Upper lobe of right lung (tissue), 1 donor: Measurements from ENCODE around the gene KLHL1. TPM values are rescaled to one million over a fixed set of nuclear protein-coding genes. Genes with fewer than 3 reads are reported as not detected.

Experiments
- ATAC-seq: fragments of 200-7000 bp; cut with Tn5 transposase; one replicate; pipeline ENCODE4 v1.9.1; 2020; ENCODE audit warnings: mild to moderate bottlenecking, moderate library complexity
- DNase-seq: peaks from one replicate; pipeline ENCODE4 v3.0.0-alpha.2; 2020
- H3K27ac ChIP-seq: fragments of 200-600 bp; one replicate; pipeline ENCODE4 v1.8.0; 2022
- H3K27me3 ChIP-seq: fragments of 200-600 bp; one replicate; pipeline ENCODE4 v1.8.0; 2022; ENCODE audit warnings: mild to moderate bottlenecking
- H3K36me3 ChIP-seq: fragments of 200-600 bp; one replicate; pipeline ENCODE4 v1.8.0; 2022
- H3K4me1 ChIP-seq: fragments of 200-600 bp; one replicate; pipeline ENCODE4 v1.8.0; 2022
- H3K4me3 ChIP-seq: fragments of 200-600 bp; one replicate; pipeline ENCODE4 v1.8.0; 2022; ENCODE audit warnings: mild to moderate bottlenecking
- H3K9me3 ChIP-seq: fragments of 200-600 bp; one replicate; pipeline ENCODE4 v1.8.0; 2022
- intact Hi-C: fragments of 100-400 bp; cut with DNase I; formaldehyde crosslinking; loops from one replicate; pipeline ENCODE4 v1.11.0; 2022
- total RNA-seq: library from RNA; stranded (reverse); fragmentation: NEBNext Ultra II Directional; extraction: Animal tissue kit (Norgen Biotek cat#: 25700); gene quantifications from one replicate; pipeline ENCODE4 v1.2.1, GENCODE V29; 2021
- TF ChIP-seq, protein P1 (sequence below): fragments of 200-600 bp; IDR thresholded peaks from one replicate; pipeline ENCODE4 v1.8.0; 2022; ENCODE audit warnings: antibody characterized with exemption
- donor health status: DM: no; HTN: yes; CAD: no; lungs with severe emphysema.

The KLHL1 gene
- total RNA-seq, 1 donor from 2014 or later = not detected

DNA sequence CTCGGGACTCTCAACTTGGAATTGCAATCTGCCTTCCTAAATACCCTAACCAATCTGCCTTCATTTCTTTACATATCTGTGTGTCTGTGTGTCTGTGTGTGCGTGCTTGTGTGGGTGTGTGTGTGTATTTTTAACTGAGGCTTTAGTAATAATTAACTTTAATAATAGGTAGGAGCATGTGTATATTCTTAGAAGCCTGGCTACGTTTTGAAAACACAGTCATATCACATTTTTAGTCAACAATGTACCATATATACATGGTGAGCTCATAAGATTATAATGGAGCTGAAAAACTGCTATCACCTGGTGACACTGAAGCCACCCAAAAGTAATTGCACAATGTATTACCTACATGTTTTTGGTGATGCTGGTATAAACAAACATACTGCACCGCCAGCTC is 66.1 kb downstream of the KLHL1 start:
- intact Hi-C loops = no loop called here
- H3K27ac ChIP-seq = no peak overlapping the region
- ATAC-seq (no peak), DNase-seq (no peak)
- H3K36me3 ChIP-seq = no peaks in the 10 kb centered on the region
- TF ChIP-seq, protein P1, sequence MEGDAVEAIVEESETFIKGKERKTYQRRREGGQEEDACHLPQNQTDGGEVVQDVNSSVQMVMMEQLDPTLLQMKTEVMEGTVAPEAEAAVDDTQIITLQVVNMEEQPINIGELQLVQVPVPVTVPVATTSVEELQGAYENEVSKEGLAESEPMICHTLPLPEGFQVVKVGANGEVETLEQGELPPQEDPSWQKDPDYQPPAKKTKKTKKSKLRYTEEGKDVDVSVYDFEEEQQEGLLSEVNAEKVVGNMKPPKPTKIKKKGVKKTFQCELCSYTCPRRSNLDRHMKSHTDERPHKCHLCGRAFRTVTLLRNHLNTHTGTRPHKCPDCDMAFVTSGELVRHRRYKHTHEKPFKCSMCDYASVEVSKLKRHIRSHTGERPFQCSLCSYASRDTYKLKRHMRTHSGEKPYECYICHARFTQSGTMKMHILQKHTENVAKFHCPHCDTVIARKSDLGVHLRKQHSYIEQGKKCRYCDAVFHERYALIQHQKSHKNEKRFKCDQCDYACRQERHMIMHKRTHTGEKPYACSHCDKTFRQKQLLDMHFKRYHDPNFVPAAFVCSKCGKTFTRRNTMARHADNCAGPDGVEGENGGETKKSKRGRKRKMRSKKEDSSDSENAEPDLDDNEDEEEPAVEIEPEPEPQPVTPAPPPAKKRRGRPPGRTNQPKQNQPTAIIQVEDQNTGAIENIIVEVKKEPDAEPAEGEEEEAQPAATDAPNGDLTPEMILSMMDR = no peak
- no peaks in the 10 kb centered on the region for H3K27me3 ChIP-seq
- no peak overlapping the region for H3K4me3 ChIP-seq
- no peaks in the 10 kb centered on the region for H3K9me3 ChIP-seq
- no peaks in the 10 kb centered on the region for H3K4me1 ChIP-seq

DNA sequence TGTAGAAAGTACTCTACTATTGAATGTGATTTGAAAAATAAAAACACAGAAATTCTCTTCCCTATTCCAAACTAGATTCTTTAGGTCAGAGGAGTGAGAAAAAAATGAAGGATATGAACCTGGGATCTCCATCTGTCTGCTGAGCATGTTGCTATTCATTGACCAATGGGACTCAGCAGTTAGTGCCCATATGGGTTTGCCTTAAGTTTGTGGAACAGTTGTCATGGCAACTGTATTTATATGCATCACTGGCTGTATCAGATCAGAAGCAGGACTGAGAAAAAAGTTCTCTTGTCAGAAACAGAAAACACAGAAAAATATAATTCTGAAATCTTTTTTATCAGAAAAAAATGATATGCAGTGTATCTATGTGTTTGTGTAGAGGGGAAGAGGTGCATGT is 74.0 kb downstream of the KLHL1 start:
- ATAC-seq (no peak), DNase-seq (no peak)
- H3K27me3 ChIP-seq = no peaks in the 10 kb centered on the region
- intact Hi-C loops = no loop called here
- no peaks in the 10 kb centered on the region for H3K9me3 ChIP-seq
- H3K4me3 ChIP-seq = no peak overlapping the region
- H3K27ac ChIP-seq = no peak overlapping the region
- no peaks in the 10 kb centered on the region for H3K4me1 ChIP-seq
- TF ChIP-seq, protein P1 = no peak
- no peaks in the 10 kb centered on the region for H3K36me3 ChIP-seq

DNA sequence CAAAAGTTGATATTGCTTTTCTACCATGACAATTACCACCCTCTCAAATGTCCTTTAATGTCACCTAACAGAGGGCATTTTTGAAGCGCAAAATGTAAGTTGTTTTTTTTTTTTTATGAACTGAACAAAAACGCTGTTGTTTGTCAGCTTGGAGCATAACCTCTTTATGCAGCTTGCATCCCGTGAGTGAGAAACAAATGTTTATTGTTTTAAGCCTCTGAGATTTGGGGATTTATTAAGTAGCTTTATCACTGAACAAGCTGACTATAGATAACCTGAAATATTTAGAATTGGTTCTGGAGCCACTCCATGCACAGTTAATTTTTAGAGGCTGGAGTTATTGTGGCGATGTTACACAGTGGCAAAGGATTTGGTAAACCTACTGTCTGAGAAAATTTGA is 80.7 kb downstream of the KLHL1 start:
- Histone ChIP-seq H3K9me3 (no peaks in the 10 kb centered on the region), H3K36me3 (no peaks in the 10 kb centered on the region), H3K27ac (no peak overlapping the region), H3K27me3 (no peaks in the 10 kb centered on the region), H3K4me3 (no peak overlapping the region), H3K4me1 (no peaks in the 10 kb centered on the region)
- TF ChIP-seq, protein P1 = no peak
- ATAC-seq (no peak), DNase-seq (no peak)
- intact Hi-C loops = no loop called here

DNA sequence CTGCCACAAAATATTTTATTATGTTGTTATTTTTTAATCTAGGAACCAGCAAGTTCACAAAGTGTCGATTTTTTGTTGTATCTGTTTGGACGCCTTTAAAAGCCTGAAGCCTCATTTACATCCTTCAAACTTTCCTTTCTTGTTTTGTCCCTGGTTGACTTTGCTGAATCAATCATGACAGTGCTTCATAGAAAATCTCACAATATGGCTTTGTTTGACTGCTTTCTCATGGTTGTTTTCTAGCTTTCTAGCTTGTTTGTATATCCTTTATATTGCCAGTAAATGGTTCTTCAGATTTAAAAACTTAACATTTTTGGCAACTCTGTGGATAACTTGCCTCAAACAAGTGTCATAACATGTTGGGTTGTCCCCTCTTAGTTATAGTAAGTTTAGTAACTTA is 84.7 kb downstream of the KLHL1 start:
- Histone ChIP-seq H3K27ac (no peak overlapping the region), H3K36me3 (no peaks in the 10 kb centered on the region), H3K4me3 (no peak overlapping the region), H3K9me3 (no peaks in the 10 kb centered on the region), H3K27me3 (no peaks in the 10 kb centered on the region), H3K4me1 (no peaks in the 10 kb centered on the region)
- intact Hi-C loops = no loop called here
- ATAC-seq (no peak), DNase-seq (no peak)
- TF ChIP-seq, protein P1 = no peak

DNA sequence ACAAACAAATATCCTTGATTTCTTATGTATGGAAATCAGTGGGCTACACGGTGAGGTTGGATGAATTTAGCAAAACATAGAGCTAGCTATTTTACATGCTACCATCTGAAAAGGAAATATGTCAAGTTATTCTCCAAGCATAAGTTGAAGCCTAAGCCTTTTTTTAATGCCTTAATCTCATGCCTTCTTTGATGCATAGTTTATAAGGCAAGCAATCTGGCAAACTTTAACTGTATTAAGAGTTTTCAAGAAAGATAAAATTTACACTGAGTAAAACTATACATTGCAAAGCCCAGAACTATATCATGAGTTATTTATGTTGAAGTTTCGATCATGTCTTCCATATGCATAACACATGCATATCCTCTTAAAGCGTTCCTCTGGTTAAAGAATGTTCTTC is 85.6 kb downstream of the KLHL1 start:
- ATAC-seq (no peak), DNase-seq (no peak)
- Histone ChIP-seq H3K27ac (no peak overlapping the region), H3K9me3 (no peaks in the 10 kb centered on the region), H3K4me1 (no peaks in the 10 kb centered on the region), H3K27me3 (no peaks in the 10 kb centered on the region), H3K4me3 (no peak overlapping the region), H3K36me3 (no peaks in the 10 kb centered on the region)
- intact Hi-C loops = no loop called here
- TF ChIP-seq, protein P1 = no peak

DNA sequence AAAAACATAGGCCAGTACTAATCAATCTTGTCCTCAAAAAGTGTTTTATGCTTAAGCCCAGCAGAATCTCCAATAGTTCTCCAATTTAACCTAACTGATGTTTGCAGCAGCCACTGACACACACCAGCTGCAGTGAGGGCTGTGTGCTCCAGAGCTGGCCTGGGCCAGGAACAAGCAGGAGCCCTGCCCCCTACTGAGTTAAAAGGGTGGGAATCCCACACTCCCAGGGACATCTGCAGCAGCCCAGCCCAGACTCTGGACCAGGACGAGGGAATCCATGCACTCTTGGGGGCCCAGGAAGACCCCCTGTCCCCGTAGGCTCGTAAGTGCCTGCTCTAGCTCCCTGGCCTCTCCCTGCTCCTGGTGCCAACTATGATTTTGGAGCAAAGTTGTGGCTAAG is 92.1 kb downstream of the KLHL1 start:
- H3K27ac ChIP-seq = no peak overlapping the region
- TF ChIP-seq, protein P1 = no peak
- no peaks in the 10 kb centered on the region for H3K4me1 ChIP-seq
- H3K27me3 ChIP-seq = no peaks in the 10 kb centered on the region
- H3K9me3 ChIP-seq = no peaks in the 10 kb centered on the region
- ATAC-seq (no peak), DNase-seq (no peak)
- H3K4me3 ChIP-seq = no peak overlapping the region
- intact Hi-C loops = no loop called here
- no peaks in the 10 kb centered on the region for H3K36me3 ChIP-seq
